GM12891 (cell line): ENCODE results near the gene KRT78.

ENCODE experiments used
- POLR2A ChIP-seq: IDR thresholded peaks from 2 replicates; pipeline ENCODE4 v1.6.1; 2011; ENCODE audit warnings: low read depth, low read length, control low read depth
- POLR2AphosphoS5 ChIP-seq: IDR thresholded peaks from 2 replicates; pipeline ENCODE4 v1.6.1; 2011; ENCODE audit warnings: low read depth, low read length, control low read depth
- POU2F2 ChIP-seq: IDR thresholded peaks from 2 replicates; pipeline ENCODE4 v1.6.1; 2011; ENCODE audit warnings: low read depth, mild to moderate bottlenecking, control low read depth, low read length, moderate library complexity
- SPI1 ChIP-seq: IDR thresholded peaks from 2 replicates; pipeline ENCODE4 v1.6.1; 2011; ENCODE audit warnings: low read depth, low read length, control low read depth
- TAF1 ChIP-seq: IDR thresholded peaks from 2 replicates; pipeline ENCODE4 v1.6.1; 2011; ENCODE audit warnings: low read depth, low read length, control low read depth

GRCh38 chr12:52870361-52871290 lies 21.8 kb upstream of the KRT78 start:
- TF ChIP-seq POLR2A = no peak
- TF ChIP-seq POLR2AphosphoS5 = no peak
- no peak for TF ChIP-seq SPI1
- TF ChIP-seq TAF1 = no peak
- TF ChIP-seq POU2F2 = peak; percentile 97
